Activated T-helper 17 cell treated with anti-CD3 and anti-CD28 coated beads, Interleukin-2, amount 50 U/mL, for 72 hours (primary cell): Measurements from ENCODE around the gene PPIP5K2. TPM values are rescaled to one million over a fixed set of nuclear protein-coding genes. Genes with fewer than 3 reads are reported as not detected.
A peak's percentile ranks its signal among the peaks of the same experiment; 100 is the strongest.

ENCODE experiments used
- ATAC-seq: fragments of 150-1000 bp; cut with Tn5 transposase; replicated peaks from 2 replicates; pipeline ENCODE4 v1.10.0; 2021; ENCODE audit warnings: mild to moderate bottlenecking, moderate library complexity
- H3K27ac Mint-ChIP-seq: one replicate; pipeline ENCODE4 v1.8.0; 2022; ENCODE audit warnings: mixed read lengths
- H3K27me3 Mint-ChIP-seq: one replicate; pipeline ENCODE4 v1.8.0; 2022; ENCODE audit warnings: mixed read lengths
- H3K36me3 Mint-ChIP-seq: one replicate; pipeline ENCODE4 v1.8.0; 2022; ENCODE audit warnings: low read depth, mild to moderate bottlenecking, mixed read lengths
- H3K4me1 Mint-ChIP-seq: one replicate; pipeline ENCODE4 v1.8.0; 2022; ENCODE audit warnings: mixed read lengths
- H3K4me3 Mint-ChIP-seq: one replicate; pipeline ENCODE4 v1.8.0; 2022; ENCODE audit warnings: mild to moderate bottlenecking, mixed read lengths
- H3K9me3 Mint-ChIP-seq: one replicate; pipeline ENCODE4 v1.8.0; 2022; ENCODE audit warnings: mixed read lengths
- total RNA-seq, 2 donors: library from RNA; stranded (reverse); gene quantifications; one replicate each; pipeline ENCODE4 v1.2.3, GENCODE V29; 2022

The PPIP5K2 gene
- total RNA-seq, 2 donors from 2014 or later = 47.1 to 53.3 TPM

DNA sequence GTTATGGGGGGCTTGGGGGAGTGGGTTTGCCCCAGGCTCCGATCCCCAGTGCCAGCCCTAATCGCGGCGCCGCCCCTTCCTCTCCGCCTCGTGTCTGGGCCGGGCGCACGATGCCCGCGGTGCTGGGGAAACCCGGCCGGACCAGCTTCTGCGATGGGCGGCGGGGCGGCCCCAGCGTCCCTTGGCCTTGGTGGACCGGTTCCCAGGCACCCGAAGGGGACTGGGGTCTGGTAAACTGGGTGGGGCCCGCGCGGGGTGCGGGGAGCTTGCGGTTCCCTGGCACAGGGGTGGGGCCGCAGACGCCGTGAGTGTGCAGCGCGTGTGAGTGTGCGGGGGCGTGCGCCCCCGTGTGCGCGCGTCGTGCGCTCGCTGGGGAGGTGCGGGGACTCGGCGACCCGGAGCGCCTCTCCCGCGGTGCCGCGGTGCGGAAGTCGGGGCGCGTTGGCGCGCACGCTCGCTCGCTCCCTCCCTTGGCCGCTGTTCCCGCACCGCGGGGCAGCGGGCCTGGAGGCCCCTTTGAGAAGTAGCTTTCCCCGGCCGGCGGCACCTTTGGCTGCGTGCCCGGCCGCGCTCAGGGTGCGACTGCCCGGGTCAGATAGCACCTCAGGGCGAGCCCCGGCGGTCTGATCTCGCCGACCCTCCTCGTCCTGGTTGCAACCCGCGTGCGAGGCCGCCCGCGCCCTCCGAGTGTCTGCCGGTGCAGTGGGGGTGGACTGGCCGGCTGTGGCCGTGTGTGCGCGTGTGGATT, 139.0 kb downstream of the PPIP5K2 start:
- H3K36me3 Mint-ChIP-seq = no peaks in the 10 kb centered on the region
- peak overlapping the region; percentile 92 for H3K4me3 Mint-ChIP-seq
- H3K27ac Mint-ChIP-seq = peak overlapping the region; percentile 80
- peaks cover 28% of the 10 kb centered on the region for H3K4me1 Mint-ChIP-seq
- ATAC-seq = peak; percentile 58
- no peaks in the 10 kb centered on the region for H3K9me3 Mint-ChIP-seq
- peaks cover 11% of the 10 kb centered on the region for H3K27me3 Mint-ChIP-seq

DNA sequence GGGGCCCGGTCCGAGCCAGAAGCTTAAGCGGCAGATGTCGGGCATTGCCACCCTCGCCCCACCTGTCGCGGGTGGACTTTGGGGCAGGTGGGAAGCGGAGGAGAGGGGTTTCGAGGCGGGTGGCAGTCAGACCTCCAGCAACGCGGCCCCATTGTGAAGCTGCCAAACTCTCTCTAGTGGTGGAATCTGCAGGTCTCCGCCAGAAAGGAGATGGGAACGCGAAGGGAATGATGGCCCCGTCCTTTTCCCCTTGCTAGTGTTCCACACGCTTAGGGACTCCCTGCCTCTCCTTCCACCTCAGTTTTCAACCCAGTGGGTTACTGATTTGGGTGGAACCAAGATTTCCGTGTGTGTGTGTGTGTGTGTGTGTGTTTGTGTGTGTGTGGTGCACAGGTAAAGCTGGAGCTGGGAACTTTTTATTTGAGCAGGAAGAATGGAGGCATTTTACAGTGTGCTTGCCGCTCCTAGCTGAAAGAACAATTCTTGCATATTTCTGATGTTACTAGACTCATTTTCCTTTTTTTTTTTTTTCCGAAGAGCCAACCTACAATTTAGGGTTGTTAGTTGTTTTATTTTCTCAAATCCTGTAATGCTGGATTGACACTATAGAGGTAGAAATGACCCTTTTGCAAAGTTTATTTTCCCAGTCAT, 139.7 kb downstream of the PPIP5K2 start:
- Mint-ChIP-seq H3K36me3 (no peaks in the 10 kb centered on the region), H3K27me3 (peaks cover 8% of the 10 kb centered on the region), H3K27ac (peak overlapping the region; percentile 80), H3K9me3 (no peaks in the 10 kb centered on the region), H3K4me1 (peaks cover 28% of the 10 kb centered on the region), H3K4me3 (peak overlapping the region; percentile 92)
- no peak for ATAC-seq

DNA sequence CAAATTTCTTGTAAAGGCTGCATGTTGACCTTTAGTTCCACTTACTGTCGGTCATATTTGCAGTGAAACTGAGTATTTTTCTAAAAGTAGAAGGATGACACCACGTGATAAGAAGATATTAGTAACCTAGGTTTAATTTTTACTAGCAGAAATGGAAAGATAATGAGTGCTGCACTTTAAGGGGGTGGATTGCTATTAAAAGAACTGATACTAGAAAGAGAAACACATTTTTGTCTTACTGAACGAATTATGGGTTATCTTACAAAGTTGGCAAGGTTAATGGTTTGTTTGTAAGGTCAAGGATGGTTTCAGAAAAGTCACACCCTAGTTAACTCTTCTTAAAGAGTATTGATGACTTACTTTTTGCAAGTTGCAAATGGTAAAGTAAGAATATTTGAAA, 140.8 kb downstream of the PPIP5K2 start:
- ATAC-seq = no peak
- H3K36me3 Mint-ChIP-seq = no peaks in the 10 kb centered on the region
- no peaks in the 10 kb centered on the region for H3K9me3 Mint-ChIP-seq
- H3K4me3 Mint-ChIP-seq = peak overlapping the region; percentile 92
- no peaks in the 10 kb centered on the region for H3K27me3 Mint-ChIP-seq
- H3K27ac Mint-ChIP-seq = peak overlapping the region; percentile 3
- peaks cover 28% of the 10 kb centered on the region for H3K4me1 Mint-ChIP-seq

Other genes with a start within 250 kb of the PPIP5K2 start
- 1 to 10 TPM; 5.6 to 8.5 TPM for gene GIN1, start 163 bp upstream of the PPIP5K2 start, total RNA-seq
- 1 to 10 TPM; 5.2 to 9.7 TPM for gene MACIR, start 138.5 kb downstream of the PPIP5K2 start, total RNA-seq